ENCODE results near the gene MSI2.

The MSI2 gene

DNA sequence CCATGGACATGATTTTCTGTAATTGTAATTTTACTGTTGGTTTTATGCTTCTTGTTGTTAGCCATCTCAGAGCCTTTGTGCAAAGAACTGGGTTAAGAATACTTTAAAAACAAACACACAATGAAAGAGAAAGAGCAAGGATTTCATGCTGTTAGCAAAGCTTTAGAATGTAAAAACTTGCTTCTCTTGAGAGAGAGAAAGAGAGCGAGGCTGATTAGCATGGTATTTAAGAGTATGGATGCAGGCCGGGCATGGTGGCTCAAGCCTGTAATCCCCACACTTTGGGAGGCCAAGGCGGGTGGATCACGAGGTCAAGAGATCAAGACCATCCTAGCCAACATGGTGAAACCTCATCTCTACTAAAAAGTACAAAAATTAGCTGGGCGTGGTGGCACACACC lies 76.2 kb downstream of the MSI2 start:
- H3K4me3 ChIP-seq (ENCODE audit: control insufficient read depth, low read depth, low read length) = no peak overlapping the region
- TF ChIP-seq, protein P1, sequence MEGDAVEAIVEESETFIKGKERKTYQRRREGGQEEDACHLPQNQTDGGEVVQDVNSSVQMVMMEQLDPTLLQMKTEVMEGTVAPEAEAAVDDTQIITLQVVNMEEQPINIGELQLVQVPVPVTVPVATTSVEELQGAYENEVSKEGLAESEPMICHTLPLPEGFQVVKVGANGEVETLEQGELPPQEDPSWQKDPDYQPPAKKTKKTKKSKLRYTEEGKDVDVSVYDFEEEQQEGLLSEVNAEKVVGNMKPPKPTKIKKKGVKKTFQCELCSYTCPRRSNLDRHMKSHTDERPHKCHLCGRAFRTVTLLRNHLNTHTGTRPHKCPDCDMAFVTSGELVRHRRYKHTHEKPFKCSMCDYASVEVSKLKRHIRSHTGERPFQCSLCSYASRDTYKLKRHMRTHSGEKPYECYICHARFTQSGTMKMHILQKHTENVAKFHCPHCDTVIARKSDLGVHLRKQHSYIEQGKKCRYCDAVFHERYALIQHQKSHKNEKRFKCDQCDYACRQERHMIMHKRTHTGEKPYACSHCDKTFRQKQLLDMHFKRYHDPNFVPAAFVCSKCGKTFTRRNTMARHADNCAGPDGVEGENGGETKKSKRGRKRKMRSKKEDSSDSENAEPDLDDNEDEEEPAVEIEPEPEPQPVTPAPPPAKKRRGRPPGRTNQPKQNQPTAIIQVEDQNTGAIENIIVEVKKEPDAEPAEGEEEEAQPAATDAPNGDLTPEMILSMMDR (IDR thresholded peaks at IDR 0.05; ENCODE audit: control insufficient read depth, insufficient read depth, low read depth, low read length, missing control alignments) = no peak
- no peak for DNase-seq (ENCODE audit: low read depth)

DNA sequence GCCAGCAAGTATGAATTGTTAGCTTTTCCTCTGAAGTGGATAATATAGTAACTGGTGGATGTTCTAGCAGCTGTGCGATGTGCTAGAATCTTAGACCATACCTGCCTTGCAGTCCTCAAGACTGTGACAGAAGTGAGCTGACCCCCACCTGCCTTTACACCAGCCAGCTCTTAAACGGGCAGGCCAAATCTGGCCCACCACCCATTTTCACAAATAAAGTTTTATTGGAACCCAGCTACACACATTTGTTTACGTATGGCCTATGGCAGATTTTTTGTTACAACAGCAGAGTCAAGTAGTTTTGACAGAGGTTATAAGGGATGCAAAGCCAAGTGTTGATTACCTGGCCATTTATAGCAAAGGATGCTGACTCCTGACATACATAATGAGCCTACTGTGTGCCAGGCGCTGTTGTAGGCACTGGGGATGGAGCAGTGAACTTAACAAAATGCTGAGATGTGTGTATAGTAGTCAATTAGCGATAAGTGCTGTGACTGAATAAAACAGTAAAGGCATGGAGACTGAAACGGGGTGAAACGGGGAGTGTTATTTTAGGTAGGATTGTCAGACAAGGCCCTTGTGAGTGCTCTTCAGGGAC lies 79.0 kb downstream of the MSI2 start:
- TF ChIP-seq, protein P1 (IDR thresholded peaks at IDR 0.05; ENCODE audit: control insufficient read depth, insufficient read depth, low read depth, low read length, missing control alignments) = no peak
- DNase-seq (ENCODE audit: low read depth) = no peak
- no peak overlapping the region for H3K4me3 ChIP-seq (ENCODE audit: control insufficient read depth, low read depth, low read length)

DNA sequence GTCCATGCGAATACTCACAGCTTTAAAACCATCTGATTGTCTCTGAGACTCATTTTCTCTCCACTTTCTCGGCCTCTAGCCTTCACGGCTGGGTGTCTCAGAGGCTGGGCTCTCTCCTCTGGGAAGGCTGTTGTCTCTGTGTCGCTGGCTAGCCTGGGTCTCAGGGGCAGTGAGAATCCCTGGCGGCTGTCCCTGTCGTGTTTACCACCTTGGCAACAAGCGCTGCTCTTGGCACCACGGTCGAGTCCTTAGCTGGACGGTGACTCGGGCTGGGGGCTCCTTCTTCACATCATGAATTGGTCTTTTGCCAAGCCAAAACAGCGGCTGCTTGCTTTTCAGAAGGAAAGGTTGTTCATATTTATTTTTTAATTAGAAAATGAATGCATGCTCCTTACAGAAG lies 81.1 kb downstream of the MSI2 start:
- TF ChIP-seq, protein P1 (IDR thresholded peaks at IDR 0.05; ENCODE audit: control insufficient read depth, insufficient read depth, low read depth, low read length, missing control alignments) = no peak
- DNase-seq (ENCODE audit: low read depth) = no peak
- no peak overlapping the region for H3K4me3 ChIP-seq (ENCODE audit: control insufficient read depth, low read depth, low read length)

DNA sequence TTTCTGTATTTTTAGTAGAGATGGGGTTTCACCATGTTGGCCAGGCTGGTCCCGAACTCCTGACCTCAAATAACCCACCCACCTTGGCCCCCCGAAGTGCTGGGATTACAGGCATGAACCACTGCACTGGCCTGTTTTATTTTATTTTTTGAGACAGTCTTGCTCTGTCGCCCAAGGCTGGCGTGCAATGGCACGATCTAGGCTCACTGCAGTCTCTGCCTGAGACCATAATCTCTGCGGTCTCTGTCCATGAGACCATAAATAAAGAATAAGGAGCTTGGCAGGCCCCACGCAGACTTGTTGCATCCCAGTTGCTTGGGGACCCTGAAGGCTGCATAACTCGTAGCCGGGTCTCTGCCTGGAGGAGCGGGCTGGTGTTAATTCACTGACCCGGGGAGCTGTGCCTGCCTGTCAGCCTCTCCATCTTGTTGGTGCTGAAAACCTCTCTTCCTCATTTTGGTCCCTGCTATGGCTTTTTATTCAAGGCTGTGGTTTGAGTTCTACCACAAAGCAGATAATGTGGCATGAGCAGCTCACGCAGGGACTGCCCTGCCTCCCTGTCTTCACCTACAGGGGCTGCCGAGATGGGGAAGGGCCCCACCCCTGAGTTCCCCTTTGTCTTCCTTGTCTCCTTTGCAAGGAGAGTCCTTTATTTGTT lies 82.1 kb downstream of the MSI2 start:
- no peak overlapping the region for H3K4me3 ChIP-seq (ENCODE audit: control insufficient read depth, low read depth, low read length)
- no peak for DNase-seq (ENCODE audit: low read depth)
- TF ChIP-seq, protein P1 (IDR thresholded peaks at IDR 0.05; ENCODE audit: control insufficient read depth, insufficient read depth, low read depth, low read length, missing control alignments) = no peak

DNA sequence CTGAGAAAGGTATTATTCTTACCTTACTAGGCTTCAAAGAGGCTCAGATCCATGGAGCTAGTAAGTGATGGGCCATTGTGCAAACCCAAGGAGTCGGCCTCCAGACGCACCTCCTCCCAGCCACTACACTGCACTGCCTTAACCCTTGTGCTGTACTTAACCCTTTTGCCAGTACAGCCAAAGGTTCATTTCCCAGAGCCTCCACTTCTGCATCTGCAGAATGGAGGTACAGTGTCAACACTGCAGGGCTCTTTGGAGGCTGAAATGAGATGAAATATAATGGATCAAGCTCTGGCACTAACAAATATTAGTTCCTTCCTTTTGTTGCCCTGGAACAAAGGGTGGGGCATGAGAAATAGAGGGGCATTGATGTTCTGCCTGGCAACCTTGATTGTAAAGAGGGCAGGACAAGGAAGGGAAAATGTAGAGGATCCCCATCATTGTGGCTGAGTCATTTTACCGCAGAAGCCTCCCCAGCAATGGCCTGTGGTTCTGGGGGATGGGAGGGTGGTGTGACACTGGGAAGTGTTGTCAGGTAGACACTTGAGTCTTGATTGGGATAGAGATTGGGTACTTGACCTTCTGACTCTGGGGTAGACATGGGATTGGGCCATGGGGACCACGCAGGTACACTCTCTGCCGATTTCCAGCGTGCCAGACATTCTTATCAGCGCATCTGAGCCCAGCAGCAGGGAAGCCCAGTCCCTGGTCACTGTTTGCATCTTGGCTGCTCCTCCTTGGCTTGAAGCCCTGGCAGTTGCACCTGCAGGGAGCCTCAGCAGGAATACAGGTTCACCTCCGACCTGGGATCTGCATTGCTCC lies 84.0 kb downstream of the MSI2 start:
- DNase-seq (ENCODE audit: low read depth) = no peak
- TF ChIP-seq, protein P1 (IDR thresholded peaks at IDR 0.05; ENCODE audit: control insufficient read depth, insufficient read depth, low read depth, low read length, missing control alignments) = no peak
- H3K4me3 ChIP-seq (ENCODE audit: control insufficient read depth, low read depth, low read length) = no peak overlapping the region

DNA sequence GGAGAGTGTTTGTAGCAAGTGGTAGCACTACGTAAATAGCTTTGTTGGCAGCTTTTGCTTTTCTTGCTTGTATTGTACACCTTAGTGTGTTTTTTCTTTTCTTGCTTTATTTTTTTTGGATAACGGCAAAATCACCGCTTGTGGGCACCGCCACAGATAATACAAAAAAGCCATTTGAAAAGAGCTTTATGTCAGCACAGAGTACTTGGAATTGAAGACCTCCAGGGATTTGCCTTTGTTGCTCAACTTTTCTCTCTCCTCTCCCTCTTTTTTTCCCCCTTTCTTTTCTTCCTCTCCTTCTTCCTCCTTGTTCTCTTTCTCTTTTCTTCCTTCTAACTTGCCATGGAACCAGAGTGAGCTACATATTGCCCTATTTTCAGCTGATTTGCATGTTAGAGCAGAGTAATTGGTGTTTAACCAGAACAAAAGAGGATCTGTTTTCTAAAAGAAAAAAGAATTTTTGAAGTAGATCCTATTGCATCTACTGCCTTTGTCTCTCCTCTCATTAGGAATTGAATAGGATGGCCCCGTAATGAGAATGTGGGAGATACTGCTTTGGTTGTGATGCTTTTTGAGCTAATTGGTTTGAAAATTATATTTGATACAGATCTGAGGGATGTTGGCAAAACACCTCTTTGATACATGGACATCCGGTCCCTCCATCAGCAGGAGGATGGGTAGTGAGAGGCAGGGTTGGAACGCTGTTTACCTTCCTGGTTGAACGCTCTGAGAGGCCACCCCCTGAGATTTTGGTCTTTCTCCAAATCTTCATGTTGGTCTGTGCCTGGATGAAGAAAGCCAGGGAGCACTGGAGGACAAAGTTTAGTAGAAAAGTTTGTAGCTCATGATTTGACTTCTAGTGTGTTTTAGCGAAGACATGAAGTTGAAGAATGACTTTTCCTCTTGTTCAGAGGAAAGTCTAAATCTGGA lies 85.6 kb downstream of the MSI2 start:
- TF ChIP-seq, protein P1 (IDR thresholded peaks at IDR 0.05; ENCODE audit: control insufficient read depth, insufficient read depth, low read depth, low read length, missing control alignments) = no peak
- no peak for DNase-seq (ENCODE audit: low read depth)
- H3K4me3 ChIP-seq (ENCODE audit: control insufficient read depth, low read depth, low read length) = no peak overlapping the region

Measured in AG09309 (cell line).